Stimulated activated CD8-positive, alpha-beta memory T cell treated with anti-CD3 and anti-CD28 coated beads, Interleukin-7, amount 100 ng/mL, for 4 hours (primary cell): ENCODE measurements around the gene CHPF.

Experiments
- DNase-seq, 2 donors: peaks; one replicate each; pipeline ENCODE4 v3.0.0-alpha.2; 2020; ENCODE audit warnings: low read depth in 2 of 2

The CHPF gene

DNA sequence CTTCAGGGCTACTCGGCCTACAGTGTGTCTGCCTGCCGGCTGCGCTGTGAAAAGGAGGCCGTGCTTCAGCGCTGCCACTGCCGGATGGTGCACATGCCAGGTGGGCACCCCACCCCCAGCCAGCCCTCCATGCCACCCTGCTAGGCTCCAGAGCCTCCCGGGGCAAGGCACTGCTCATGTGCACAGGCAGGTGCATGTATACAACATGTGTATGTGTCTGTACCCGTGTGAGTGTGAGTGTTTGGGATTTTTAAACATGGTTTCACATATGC is 11.3 kb downstream of the CHPF start:
- no peak for DNase-seq

DNA sequence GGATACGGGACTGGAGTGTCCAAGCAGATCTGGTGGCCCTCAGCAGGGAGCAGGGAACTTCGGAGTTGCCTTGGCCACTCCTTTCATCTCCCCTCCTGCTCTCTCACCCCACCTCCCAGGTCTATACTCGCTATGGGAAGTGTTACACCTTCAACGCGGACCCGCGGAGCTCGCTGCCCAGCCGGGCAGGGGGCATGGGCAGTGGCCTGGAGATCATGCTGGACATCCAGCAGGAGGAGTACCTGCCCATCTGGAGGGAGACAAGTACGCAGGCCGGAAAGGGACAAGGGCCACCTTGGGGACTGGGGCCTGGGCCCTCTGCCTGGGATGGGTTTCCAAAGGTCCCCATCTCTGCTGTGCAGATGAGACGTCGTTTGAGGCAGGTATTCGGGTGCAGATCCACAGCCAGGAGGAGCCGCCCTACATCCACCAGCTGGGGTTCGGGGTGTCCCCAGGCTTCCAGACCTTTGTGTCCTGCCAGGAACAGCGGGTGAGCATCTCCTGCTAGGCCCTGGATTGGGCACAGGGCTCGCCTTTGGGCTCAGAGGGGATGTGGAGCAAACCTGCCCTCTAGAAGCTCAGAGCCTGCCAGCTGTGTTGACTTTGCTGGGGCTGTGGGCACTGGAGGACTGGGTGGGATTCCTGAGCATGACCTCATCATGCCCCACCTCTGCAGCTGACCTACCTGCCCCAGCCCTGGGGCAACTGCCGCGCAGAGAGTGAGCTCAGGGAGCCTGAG is 11.8 kb downstream of the CHPF start:
- no peak for DNase-seq

DNA sequence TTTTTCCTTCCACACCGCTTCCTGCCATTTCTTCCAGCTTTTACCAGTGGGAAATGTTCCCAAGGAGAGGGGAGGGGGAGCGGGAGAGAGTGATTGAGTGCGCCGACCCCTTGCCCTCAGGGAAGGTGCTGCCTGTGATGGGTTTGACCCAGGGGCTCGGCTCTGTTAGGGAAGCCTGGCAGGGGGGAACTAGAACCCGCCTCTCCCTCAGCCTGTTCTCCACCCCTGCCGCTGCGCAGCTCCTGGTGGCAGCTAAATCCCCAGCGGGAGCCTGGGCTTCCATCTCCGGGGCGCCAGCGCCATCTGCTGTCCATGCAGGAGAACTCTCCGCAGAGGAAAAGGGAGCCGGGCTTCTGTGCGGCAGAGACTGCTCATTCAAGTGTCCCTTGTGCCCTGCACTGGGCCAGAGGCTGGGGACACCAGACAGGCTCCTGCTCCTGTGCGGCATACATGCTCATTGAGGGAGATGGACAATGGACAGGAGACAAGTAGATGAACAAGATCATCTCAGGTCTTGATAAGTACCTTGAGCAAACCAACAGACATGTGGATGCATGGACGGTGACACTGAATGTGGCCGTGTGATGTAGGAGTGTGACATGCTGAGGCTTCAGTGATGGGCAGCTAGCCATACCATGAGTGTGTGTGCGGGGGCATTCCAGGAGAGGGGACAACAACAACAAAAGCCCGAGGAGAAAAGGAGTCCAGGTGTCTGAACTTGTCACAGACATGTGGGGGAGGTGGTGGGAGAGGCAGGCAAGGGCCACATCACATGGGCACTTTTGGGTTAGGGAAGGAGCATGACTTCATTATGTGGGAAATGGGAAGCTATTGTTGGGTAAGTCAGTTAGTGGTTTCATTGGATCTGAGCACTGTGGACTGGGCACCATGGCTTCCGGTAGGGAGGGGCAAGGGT is 13.3 kb downstream of the CHPF start:
- peak; percentile 68 to 72 for DNase-seq

DNA sequence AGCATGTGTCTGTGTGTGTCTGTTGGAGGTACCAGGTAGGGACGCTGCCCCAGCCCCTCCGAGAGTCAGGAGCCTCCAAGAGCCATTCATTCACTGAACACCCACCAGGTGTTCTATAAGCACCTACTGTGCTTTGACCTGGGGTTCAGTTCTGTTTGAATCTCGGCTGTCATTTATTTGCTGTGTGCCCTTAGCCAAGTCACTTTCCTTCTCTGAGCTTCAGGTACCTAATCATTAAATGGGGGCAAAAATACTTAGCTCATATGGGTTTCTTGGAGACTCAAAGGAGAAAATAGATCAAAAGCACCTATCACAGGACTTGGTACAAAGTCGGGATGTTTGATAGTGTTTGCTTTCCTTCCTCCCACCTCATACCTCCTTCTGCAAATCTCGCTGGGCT is 16.1 kb downstream of the CHPF start:
- DNase-seq, result no peak

DNA sequence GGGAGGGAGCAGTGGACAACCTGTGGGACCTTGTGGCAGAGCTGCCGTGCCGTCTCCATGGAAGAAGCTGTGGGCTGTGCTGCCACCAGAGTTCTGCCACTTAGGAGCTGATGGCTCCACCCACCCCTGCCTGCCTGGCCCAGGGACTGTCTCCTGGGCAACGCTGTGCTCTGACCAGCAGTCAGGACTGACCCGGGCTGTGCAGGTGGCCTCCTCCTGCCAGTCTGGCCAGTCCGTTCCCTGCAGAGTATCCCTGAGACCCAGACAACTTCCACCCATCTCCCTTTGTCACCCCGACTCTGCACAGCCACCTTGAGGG is 16.6 kb downstream of the CHPF start:
- no peak for DNase-seq

DNA sequence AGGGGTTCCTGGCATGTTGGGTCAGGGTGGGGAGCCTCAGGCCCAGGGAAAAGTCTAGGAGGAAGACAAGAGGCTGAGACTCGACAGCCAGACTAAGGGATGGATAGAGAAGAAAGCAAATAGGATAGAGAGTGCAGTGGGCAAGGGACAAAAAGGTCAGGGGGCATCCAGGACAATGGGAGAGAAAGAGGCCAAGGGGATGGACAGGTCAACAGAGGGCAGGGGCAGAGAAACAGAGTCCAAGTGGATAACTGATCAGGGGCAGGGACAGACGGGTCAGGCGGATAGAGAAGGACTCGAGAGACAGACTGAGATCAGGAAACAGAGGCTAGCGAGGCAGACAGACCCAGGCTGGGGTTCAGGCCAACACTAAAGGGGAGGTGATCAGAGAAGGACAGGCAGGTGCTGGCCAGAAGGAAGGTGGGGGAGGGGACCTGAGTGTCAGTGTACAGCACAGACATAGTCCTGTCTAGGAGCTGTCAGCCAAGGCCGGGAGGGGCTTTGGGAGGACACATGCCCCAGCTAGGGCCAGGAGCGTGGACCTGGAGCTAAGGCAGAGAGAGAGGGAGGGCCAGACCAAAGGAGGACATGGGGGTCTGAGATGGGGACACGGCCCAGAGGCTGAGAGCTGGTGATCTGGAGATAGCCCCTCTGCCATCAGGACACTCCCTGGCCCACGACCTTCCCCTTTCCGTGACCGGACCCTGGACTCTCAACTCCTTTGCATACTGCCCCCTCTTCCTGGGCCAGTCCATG is 17.1 kb downstream of the CHPF start:
- no peak for DNase-seq

DNA sequence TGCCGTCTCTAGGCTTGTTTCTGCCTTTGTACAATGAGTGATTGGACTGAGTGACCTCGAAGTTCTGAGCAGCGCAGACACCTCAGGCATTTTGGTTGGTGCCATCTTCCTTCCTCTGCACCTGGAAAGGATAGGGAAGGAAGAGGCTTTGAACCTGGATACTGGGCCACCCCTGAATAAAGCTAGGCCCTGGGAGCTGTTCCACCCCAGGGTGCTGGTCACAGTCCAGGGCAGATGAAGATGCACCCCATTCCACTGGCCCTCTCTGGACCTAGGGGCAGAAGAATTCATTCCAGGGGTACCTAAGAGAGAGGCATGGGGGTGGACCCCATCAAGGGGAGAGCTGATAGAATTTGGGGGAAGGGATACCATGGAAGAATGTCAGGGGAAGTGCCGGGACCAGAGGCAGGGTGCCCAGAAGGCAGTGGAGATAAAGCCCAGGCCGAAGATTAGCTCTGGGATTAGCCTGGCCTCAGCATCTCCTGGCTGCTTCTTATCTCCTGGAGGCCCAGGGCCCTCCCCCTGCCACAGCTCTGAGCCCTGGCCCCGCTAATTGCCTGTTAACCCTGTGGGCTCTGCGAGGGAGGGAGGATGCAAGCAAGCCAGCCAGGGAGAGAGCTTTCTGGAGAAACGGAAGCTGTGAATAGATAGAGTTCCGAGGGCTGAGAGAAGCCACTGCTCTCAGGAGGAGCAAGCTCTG is 17.9 kb downstream of the CHPF start:
- DNase-seq, result no peak

DNA sequence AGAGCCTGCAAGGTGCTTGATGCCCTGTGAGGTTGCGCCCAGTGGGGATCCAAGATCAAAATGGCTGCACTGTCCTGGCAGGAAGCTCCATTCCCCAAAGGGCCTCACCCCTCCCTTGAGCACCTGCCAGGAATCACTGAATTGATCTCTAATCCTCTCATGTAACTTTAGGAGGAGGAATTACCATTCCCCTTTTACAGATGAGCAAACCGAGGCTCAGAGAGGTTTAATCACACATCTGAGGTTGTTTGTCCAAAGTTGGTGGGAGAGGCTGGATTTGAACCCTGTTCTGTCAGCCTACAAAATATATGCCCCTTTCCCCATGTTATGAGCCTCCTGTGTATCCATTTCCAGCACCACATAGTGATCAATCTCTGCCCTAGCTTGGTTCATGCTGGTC is 18.8 kb downstream of the CHPF start:
- DNase-seq, result no peak

DNA sequence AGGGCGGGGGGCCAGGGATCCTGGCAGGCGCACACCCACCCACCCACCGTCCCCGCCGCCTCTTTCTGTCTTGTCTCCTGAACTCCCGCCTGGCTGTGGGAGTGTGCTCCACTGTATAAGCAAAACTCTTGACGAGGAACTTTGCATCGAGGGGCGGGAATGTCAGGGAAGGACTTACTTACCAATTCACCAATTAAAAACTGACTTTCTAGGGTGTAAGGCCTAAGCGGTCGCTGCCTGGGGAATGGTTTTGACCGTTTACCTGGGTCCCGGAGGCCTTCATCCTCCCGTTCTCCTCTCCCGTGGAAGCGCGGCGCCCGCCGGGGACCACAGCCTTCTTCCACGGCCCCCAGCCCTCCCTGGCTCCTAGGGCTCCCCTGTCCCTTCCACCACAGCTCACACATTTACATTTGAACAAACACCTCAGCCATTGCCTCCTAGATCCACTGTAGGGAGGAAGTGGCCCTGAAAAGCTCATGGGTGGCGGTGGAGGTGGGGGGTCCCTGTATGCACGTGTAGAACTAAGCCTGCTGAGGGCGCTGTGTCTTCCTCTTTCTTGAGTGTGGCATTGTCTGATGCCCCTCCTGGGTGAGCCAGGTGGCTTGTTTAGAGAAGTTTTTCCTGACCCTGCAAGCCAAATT is 20.5 kb downstream of the CHPF start:
- DNase-seq, result no peak

DNA sequence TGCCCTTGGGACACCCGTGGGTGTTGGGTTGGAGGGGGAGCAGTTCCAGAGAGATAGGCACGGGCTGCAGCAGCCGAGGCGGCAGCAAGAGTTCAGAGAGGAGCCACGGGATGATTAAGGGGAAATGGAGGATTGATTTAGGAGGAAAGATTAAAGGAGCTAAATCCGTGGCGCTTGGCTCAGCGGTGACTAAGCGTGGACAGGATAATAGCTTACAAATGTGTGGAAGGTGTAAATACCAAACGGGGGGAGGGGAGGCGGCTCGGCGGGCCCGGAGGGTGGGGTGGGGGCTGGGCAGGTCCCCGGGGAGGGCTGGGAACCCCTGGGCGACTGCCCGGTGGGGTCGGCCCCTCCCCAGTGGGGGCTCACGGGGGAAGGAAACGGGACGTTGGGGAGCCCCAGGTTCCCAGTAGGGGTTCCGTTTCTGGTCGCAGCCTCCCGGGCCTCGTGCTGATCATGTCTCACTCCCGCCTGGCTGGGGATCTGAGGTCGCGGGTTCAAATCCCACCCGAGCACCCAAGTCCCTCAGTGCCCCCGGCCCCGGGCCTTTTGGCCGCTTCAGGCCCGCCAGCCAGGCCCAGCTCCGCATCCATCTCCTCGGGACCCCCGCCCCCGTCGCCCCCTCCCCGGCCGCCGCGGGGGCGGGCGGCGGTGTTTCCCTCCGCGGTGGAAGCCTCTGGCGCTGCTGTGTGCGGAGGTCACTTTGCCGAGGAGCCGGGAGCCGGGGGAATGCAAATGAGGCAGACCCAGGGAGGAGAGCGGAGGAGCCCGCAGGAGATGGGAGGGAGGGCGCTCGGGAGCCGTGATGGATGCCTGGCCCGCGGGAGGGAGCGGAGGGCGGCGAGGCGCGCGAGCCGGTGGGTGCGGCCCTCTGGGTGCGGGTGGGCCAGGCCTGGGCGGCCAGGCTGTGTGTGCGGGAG is 21.2 kb downstream of the CHPF start:
- DNase-seq, result no peak

DNA sequence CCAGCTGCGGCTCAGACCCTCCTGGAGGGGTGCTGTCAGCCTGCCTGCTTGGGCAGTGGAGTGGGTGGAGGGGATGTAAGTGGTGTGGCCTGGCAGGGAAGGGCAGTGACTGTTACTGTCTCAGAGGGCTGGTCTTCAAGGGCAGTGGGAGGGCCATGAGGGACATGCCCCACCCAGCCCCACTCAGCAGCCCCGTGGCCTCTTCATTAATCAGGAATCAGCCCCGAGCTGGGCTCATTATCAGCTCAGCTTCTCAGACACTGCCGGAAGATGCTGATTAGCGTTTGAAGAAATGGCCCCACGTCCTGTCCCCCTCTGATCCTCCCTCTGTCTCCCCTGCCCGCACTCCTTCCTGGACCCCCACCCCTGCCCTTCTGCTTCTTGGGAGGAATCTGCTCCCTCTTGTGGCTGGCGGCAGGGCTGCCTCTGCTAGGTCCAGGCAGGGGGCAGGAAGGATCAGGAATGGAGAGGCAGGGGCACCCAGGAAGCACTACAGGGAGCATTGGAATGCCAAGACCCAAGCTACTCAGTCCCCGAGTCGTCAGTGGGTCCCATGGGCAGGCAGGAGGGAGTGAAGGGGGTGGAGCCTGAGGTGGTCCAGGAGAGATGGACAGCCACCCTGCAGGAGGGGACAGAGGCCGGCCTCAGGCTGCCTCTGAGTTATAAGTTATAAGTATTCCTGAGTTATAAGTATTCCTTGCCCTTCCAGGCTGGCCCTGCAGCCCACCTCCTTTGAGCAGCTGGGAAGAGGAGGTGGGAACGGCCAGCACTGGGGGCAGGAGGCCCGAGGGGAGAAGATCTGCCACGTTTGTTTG is 22.3 kb downstream of the CHPF start:
- no peak for DNase-seq

DNA sequence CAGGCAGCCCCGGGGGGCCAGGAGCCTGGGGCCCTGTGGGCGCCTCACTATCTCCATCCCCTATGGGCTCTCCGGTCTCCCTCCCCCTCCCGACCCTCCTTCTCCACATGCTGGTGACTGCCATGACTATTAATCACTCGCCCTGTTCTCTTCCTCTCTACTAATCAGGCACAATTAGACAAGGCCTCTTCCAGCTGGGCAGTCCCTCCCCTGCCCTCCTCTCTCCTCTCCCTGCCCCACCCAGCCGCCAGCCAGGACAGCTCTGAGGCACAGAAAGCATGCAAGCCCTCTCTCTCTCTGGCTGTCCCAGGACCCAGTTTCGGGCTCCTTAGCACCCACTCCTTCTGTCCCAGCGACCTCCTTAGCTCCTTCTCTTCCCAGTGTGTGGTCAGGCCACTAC is 23.5 kb downstream of the CHPF start:
- no peak for DNase-seq

DNA sequence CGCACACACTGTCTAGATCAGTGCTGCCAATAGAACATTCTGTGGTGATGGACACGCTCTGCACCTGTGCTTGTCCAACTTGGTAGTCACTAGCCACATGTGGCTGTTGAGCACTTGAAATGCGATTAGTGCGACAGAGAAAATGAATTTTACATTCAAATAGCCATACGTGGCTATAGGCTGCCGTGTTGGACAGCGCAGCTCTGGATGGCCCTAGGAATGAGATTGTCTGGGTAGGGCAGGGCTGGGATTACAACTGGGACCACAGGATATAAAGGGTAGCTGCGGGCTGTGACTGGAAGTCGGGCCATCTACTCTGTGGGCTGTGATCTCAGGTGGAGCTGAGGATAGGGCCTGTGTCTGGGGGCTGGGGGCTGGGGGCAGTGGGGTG is 24.1 kb downstream of the CHPF start:
- DNase-seq, result no peak

DNA sequence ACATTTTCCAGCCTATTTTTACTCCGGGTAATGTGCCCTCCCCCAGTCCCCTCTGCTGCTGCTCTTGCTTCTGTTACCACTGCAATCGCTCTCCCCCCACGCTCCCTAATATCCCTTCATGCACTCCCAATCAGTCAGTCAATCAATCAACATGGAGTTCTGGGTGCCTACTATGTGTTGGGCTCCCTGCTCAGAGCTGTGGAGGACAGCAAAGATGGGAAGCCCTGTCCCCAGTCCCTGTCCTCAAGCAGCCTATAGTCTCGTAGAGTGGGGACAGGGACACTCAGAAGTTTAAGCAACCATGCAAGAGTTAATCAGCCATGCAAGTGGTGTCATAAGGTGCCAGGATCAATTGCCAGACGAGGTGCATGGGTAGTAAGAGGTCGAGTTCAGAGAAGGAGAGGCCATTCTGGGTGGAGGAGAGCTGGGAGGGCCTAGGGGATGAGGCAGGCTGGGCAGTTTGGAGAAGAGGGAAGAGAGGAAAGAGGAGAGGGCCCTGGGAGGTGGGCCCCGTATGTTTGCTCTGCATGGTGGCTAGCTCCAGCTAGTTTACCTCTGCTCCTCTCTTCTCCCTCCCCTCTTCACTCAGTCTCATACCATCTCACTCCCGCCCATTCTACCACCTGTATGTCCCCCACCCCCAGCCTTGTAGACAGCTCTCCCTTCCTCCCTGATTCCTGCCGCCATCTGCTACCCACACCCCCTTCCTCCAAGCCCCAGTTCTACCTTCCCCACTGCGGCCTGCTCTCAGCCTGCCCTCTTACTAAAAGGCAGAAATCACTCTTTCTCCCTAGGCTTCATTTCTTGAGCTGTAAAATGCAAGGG is 25.4 kb downstream of the CHPF start:
- DNase-seq, result no peak

DNA sequence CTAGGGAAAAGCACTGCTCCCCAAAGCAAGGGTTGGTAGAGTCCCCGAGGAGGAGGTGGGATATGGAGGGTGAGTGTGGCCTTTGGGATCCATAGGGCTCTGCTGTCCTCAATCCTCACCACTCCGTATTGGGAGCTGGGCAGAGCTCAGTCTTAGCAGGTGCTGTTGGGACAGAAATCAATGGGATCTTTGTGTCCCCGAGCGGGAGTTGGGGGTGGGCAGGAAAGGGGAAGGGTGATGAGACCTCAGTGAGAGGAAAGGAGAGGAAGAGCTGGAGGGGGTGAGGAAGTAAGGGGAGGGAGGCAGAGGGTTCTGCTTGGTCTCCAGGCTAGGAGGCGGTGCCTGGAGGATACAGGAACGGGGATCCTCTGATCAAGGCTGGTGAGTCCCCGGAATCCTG is 26.7 kb downstream of the CHPF start:
- no peak for DNase-seq

DNA sequence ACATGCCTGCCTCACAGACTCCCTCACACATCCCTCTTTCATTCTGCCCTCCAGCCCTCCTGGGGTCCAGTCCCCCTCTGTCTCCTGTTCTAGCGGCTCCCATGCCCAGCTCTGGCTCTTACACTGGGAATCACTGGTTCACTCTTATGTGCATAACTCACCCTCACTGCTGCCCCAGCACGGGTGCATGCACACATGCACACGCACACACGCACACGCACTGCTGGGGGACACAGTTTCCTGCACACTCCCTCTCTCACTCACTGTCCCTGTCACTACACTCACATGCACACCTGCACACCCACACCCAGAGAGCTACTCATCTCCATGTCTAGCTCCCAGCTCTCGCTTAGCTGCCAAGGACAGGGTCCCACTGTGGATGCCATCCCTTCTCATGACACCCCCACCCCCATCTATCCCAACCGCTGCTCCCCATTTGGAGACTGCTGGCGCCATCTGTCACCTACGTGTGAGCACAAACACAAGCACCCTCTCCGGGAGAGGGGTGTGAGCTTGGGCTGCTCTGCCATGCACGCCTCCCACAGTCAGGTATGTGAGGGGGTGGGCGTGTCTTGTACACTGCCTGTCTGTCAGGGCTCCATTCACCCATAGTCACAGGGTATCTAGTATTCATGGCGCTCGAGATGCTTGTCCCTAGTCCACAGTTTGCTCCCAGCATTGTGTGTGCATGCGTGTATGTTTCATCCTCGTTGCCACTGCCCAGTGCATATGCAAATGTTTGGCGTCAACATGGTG is 27.6 kb downstream of the CHPF start:
- no peak for DNase-seq

DNA sequence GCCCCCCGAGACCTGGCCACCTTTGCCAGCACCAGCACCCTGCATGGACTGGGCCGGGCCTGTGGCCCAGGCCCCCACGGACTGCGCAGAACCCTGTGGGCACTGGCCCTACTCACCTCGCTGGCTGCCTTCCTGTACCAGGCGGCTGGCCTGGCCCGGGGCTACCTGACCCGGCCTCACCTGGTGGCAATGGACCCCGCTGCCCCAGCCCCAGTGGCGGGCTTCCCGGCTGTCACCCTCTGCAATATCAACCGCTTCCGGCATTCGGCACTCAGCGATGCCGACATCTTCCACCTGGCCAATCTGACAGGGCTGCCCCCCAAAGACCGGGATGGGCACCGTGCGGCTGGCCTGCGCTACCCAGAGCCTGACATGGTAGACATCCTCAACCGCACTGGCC is 28.8 kb downstream of the CHPF start:
- no peak for DNase-seq

DNA sequence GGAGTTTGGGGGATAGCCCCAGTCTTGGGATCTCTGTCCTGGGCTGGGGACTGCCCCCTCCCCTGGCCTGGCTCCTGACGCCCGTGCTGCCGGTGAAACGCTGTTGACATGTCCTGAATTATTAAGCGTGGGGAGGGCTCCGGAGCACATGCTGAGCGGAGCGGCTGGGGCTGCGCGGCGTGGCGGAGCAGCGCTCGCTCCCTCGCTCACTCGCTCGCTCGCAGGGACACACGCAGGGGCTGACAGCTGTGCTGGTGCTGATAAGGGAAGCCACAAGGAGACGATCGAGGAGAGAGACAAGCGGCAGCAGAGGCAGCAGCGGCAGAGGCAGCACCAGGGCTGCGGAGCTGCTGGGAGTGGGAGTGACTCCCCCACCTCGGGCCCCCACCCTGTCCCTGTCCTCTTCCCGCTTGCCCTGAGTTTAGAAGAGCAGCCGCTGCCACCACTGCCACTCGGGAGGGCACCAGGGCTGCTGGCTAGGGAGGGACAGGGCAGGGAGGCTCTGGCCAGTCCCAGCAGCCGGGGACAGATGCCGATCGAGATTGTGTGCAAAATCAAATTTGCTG is 29.3 kb downstream of the CHPF start, which contains the start of gene ASIC4:
TSS of gene ASIC4 (plus strand) at position 287 of the 566 bp plus-strand sequence. CDS start at position 530, 243 bp downstream.
- DNase-seq, result no peak
